Measurements from ENCODE around the gene CC2D2A. TPM values are rescaled to one million over a fixed set of nuclear protein-coding genes. Genes with fewer than 3 reads are reported as not detected.

CC2D2A gene
- total RNA-seq, 1 experiment from 2014 or later, result 11.8 TPM

- Mint-ChIP-seq H3K4me1 (ENCODE audit: low read depth, unreplicated experiment) (peaks cover 20% of the 10 kb centered on the region), H3K9me3 (ENCODE audit: low read depth, unreplicated experiment) (peaks cover 4% of the 10 kb centered on the region), H3K27me3 (ENCODE audit: unreplicated experiment) (no peaks in the 10 kb centered on the region), H3K4me3 (ENCODE audit: low read depth, unreplicated experiment) (no peak overlapping the region), H3K36me3 (ENCODE audit: insufficient read depth, unreplicated experiment) (peaks cover 5% of the 10 kb centered on the region), H3K27ac (ENCODE audit: unreplicated experiment) (no peak overlapping the region)
- no peak for DNase-seq
- intact Hi-C loops (cut with micrococcal nuclease; ENCODE audit: unreplicated experiment), result no loop called here
- CTCF ChIA-PET, result no interaction called here
- no TSS peak for BruUV-seq (replicated peaks)
- TF ChIP-seq CTCF (IDR thresholded peaks at IDR 0.05; ENCODE audit: unreplicated experiment), result no peak
Observed at GRCh38 chr4:15493411-15493810, 23.7 kb downstream of the CC2D2A start.

- CTCF ChIA-PET, result no interaction called here
- intact Hi-C loops (cut with micrococcal nuclease; ENCODE audit: unreplicated experiment), result no loop called here
- Mint-ChIP-seq H3K9me3 (ENCODE audit: low read depth, unreplicated experiment) (peaks cover 4% of the 10 kb centered on the region), H3K27ac (ENCODE audit: unreplicated experiment) (no peak overlapping the region), H3K4me3 (ENCODE audit: low read depth, unreplicated experiment) (no peak overlapping the region), H3K27me3 (ENCODE audit: unreplicated experiment) (no peaks in the 10 kb centered on the region), H3K4me1 (ENCODE audit: low read depth, unreplicated experiment) (peaks cover 7% of the 10 kb centered on the region), H3K36me3 (ENCODE audit: insufficient read depth, unreplicated experiment) (peaks cover 5% of the 10 kb centered on the region)
- no TSS peak for BruUV-seq (replicated peaks)
- DNase-seq, result no peak
- no peak for TF ChIP-seq CTCF (IDR thresholded peaks at IDR 0.05; ENCODE audit: unreplicated experiment)
Observed at GRCh38 chr4:15495621-15496020, 25.9 kb downstream of the CC2D2A start.

GRCh38 chr4:15498356-15498755 is 28.7 kb downstream of the CC2D2A start:
- H3K27me3 Mint-ChIP-seq (ENCODE audit: unreplicated experiment), result no peaks in the 10 kb centered on the region
- CTCF ChIA-PET, result no interaction called here
- no TSS peak for BruUV-seq (replicated peaks)

GRCh38 chr4:15500701-15501100 is 31.0 kb downstream of the CC2D2A start:
- Mint-ChIP-seq H3K4me1 (ENCODE audit: low read depth, unreplicated experiment) (no peaks in the 10 kb centered on the region), H3K36me3 (ENCODE audit: insufficient read depth, unreplicated experiment) (peaks cover 5% of the 10 kb centered on the region), H3K27ac (ENCODE audit: unreplicated experiment) (no peak overlapping the region), H3K27me3 (ENCODE audit: unreplicated experiment) (no peaks in the 10 kb centered on the region), H3K9me3 (ENCODE audit: low read depth, unreplicated experiment) (peaks cover 4% of the 10 kb centered on the region), H3K4me3 (ENCODE audit: low read depth, unreplicated experiment) (no peak overlapping the region)
- intact Hi-C loops (cut with micrococcal nuclease; ENCODE audit: unreplicated experiment), result no loop called here
- no TSS peak for BruUV-seq (replicated peaks)
- CTCF ChIA-PET, result no interaction called here
- no peak for DNase-seq
- no peak for TF ChIP-seq CTCF (IDR thresholded peaks at IDR 0.05; ENCODE audit: unreplicated experiment)

More at GRCh38 chr4:15498356-15498755, 28.7 kb downstream of the CC2D2A start:
- no peak overlapping the region for H3K27ac Mint-ChIP-seq (ENCODE audit: unreplicated experiment)
- peaks cover 4% of the 10 kb centered on the region for H3K9me3 Mint-ChIP-seq (ENCODE audit: low read depth, unreplicated experiment)
- H3K4me3 Mint-ChIP-seq (ENCODE audit: low read depth, unreplicated experiment), result no peak overlapping the region
- no peak for TF ChIP-seq CTCF (IDR thresholded peaks at IDR 0.05; ENCODE audit: unreplicated experiment)
- intact Hi-C loops (cut with micrococcal nuclease; ENCODE audit: unreplicated experiment), result no loop called here
- H3K4me1 Mint-ChIP-seq (ENCODE audit: low read depth, unreplicated experiment), result no peaks in the 10 kb centered on the region
- no peak for DNase-seq
- no peaks in the 10 kb centered on the region for H3K36me3 Mint-ChIP-seq (ENCODE audit: insufficient read depth, unreplicated experiment)

Data from Calu3 (cell line).